Osteocyte (in vitro differentiated cells): ENCODE measurements around the gene PHF20. TPM values are rescaled to one million over a fixed set of nuclear protein-coding genes. Genes with fewer than 3 reads are reported as not detected.

Experiments
- DNase-seq: peaks from one replicate; pipeline ENCODE4 v3.0.0; 2021; ENCODE audit warnings: mixed read lengths; ENCODE audit not compliant: unreplicated experiment; ENCODE audit errors: extremely low spot score
- H3K27ac Mint-ChIP-seq: one replicate; pipeline ENCODE4 v1.8.0; 2021; ENCODE audit warnings: mild to moderate bottlenecking, mixed read lengths; ENCODE audit not compliant: unreplicated experiment
- H3K27me3 Mint-ChIP-seq: one replicate; pipeline ENCODE4 v1.8.0; 2021; ENCODE audit warnings: mixed read lengths; ENCODE audit not compliant: unreplicated experiment
- H3K36me3 Mint-ChIP-seq: one replicate; pipeline ENCODE4 v1.8.0; 2021; ENCODE audit warnings: mixed read lengths; ENCODE audit not compliant: unreplicated experiment
- H3K4me1 Mint-ChIP-seq: one replicate; pipeline ENCODE4 v1.8.0; 2021; ENCODE audit warnings: mixed read lengths; ENCODE audit not compliant: unreplicated experiment
- H3K4me3 Mint-ChIP-seq: one replicate; pipeline ENCODE4 v1.8.0; 2021; ENCODE audit warnings: mild to moderate bottlenecking, moderate library complexity, mixed read lengths; ENCODE audit not compliant: unreplicated experiment
- H3K9me3 Mint-ChIP-seq: one replicate; pipeline ENCODE4 v1.8.0; 2021; ENCODE audit warnings: mixed read lengths; ENCODE audit not compliant: unreplicated experiment
- total RNA-seq: library from RNA; stranded (reverse); gene quantifications from 2 replicates; pipeline ENCODE4 v1.2.1, GENCODE V29; 2021
- TF ChIP-seq, protein P1 (sequence below): fragments of 200-600 bp; sonication (generic); IDR thresholded peaks from 2 replicates; pipeline ENCODE4 v1.5.0; 2021; ENCODE audit warnings: antibody characterized with exemption, mild to moderate bottlenecking, moderate library complexity

Gene PHF20
- total RNA-seq, 1 donor from 2014 or later = 38.1 TPM

DNA sequence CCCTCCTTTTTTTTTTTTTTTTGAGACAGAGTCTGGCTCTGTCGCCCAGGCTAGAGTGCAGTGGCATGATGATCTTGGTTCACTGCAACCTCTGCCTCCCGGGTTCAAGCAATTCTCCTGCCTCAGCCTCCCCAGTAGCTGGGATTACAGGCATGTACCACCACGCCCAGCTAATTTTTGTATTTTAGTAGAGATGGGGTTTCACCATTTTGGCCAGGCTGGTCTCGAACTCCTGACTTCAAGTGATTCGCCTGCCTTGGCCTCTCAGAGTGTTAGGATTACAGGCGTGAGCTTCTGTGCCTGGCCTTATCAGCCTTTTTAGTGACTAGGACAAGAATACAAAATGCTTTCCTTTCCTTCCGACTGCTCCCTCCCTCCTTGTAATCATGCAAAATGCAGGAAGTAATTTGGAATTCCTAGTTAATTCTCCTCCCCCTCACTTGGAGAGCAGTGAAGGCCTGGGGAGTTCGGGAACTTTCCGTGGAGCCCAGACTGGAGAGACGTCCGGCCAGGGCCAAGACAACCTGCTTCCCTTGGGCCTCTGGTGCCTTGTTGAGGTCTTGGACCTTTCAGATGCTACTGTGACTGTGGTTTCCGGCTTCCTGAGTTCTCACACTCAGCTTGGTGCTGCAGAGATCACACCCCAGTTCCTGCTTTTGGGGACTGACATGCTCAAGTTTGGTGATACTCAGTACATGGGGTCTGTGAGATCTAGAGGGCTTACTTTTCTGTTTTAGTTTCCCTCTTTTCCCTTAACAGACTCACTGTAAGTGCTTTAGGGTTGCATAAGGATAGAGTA is 3.9 kb upstream of the PHF20 start:
- Mint-ChIP-seq H3K4me3 (no peak overlapping the region), H3K36me3 (no peaks in the 10 kb centered on the region), H3K27me3 (no peaks in the 10 kb centered on the region), H3K4me1 (peaks cover 31% of the 10 kb centered on the region), H3K27ac (peak overlapping the region; percentile 93), H3K9me3 (no peaks in the 10 kb centered on the region)
- DNase-seq = no peak
- TF ChIP-seq, protein P1, sequence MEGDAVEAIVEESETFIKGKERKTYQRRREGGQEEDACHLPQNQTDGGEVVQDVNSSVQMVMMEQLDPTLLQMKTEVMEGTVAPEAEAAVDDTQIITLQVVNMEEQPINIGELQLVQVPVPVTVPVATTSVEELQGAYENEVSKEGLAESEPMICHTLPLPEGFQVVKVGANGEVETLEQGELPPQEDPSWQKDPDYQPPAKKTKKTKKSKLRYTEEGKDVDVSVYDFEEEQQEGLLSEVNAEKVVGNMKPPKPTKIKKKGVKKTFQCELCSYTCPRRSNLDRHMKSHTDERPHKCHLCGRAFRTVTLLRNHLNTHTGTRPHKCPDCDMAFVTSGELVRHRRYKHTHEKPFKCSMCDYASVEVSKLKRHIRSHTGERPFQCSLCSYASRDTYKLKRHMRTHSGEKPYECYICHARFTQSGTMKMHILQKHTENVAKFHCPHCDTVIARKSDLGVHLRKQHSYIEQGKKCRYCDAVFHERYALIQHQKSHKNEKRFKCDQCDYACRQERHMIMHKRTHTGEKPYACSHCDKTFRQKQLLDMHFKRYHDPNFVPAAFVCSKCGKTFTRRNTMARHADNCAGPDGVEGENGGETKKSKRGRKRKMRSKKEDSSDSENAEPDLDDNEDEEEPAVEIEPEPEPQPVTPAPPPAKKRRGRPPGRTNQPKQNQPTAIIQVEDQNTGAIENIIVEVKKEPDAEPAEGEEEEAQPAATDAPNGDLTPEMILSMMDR = no peak

DNA sequence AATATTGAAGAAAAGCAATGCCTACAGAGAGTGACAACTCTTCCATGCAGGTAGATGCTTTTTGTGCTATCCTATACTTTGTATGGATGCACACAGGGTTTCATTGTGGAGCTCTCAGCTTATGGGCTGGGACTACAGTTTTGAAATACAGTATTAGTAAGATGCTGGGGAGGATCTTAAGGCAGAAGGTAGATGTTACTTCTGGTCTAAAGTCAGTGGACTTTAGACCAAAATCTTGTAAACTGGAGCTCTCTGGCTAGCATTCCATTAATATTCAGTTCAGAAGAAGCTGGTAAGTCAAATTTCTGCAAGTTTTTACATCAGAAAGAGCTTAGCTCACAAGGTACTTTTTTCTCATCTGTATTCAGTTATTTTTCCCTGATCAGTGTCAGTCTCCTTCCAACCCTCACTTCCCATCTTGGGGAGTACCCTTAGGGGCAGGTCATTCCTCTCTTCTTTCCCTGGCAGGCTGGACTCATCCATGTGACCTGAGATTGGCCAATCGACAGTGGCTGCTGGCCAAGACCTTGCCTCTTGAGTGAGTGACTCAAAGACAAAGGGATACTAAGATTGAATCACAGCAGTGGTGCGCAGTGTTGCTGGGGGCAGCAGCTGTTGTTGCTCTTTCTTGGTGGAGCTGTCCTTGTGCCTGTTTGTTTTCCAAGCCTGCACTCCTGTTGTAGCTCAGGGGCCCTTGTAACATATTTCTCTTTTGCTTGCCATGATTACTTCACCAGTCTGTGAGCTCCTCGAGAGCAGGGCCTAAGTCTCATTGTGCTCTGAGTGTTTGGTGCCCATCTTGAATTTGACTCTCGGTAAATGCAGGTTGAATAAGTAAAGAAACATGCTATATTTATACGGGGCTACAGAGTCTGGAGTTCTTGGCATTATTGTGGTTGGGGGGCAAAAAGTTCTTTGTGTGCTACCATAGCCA is 2.8 kb upstream of the PHF20 start:
- peak; percentile 87 for DNase-seq
- H3K4me1 Mint-ChIP-seq = peaks cover 42% of the 10 kb centered on the region
- H3K9me3 Mint-ChIP-seq = no peaks in the 10 kb centered on the region
- H3K27ac Mint-ChIP-seq = peak overlapping the region; percentile 93
- no peaks in the 10 kb centered on the region for H3K27me3 Mint-ChIP-seq
- no peak overlapping the region for H3K4me3 Mint-ChIP-seq
- H3K36me3 Mint-ChIP-seq = no peaks in the 10 kb centered on the region
- TF ChIP-seq, protein P1 = no peak

DNA sequence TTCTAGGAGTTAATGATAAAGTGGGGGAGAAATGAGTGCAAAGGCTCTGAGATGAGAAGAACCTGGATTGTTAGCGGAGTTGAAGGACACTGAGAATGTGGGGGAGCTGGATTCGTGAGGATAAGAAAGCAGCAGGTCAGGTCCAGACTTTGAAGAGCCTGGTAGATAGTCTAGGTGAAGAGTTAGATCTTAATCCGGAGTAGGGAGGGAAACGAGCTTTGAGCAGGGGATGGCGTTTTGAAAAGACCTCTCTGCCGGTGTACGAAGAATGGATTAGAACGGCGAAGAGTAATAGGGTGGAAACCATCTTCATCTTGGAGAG is 487 bp upstream of the PHF20 start:
- no peak for DNase-seq
- H3K36me3 Mint-ChIP-seq = peaks cover 2% of the 10 kb centered on the region
- no peaks in the 10 kb centered on the region for H3K27me3 Mint-ChIP-seq
- H3K27ac Mint-ChIP-seq = peak overlapping the region; percentile 94
- TF ChIP-seq, protein P1 = no peak
- H3K4me3 Mint-ChIP-seq = peak overlapping the region; percentile 69
- H3K4me1 Mint-ChIP-seq = peaks cover 57% of the 10 kb centered on the region
- H3K9me3 Mint-ChIP-seq = no peaks in the 10 kb centered on the region

DNA sequence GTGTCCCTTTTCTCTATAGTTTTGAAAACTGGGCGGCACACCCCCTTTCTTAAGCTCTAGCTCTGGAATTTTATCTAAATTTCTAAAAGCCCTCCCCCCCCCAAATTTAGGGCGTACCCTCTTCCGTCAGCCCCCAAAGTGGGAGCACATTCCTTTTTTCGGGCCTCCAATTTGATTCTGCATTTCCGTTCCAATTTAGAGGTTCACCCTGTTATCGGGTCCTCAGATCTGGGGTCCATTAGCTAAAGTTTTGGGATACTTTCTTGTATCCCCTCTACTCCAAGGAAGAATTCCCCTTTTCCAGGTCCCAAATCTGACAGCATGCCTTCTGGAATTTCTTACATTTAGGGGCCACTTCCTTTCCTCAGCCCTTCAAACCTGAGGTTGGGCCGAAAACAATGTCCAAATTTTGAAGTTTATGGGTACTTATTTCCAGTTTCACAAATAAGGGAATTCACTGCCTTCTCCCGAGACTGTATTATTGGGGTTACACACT is 796 bp downstream of the PHF20 start:
- H3K27me3 Mint-ChIP-seq = no peaks in the 10 kb centered on the region
- peaks cover 63% of the 10 kb centered on the region for H3K4me1 Mint-ChIP-seq
- peak overlapping the region; percentile 91 for H3K27ac Mint-ChIP-seq
- TF ChIP-seq, protein P1 = no peak
- H3K36me3 Mint-ChIP-seq = peaks cover 2% of the 10 kb centered on the region
- H3K4me3 Mint-ChIP-seq = peak overlapping the region; percentile 89
- no peaks in the 10 kb centered on the region for H3K9me3 Mint-ChIP-seq
- no peak for DNase-seq
